GM12892 (cell line): ENCODE data around the gene SCGB1D1.

Experiments
- POLR2A ChIP-seq: IDR thresholded peaks from 2 replicates; pipeline ENCODE4 v1.6.1; 2011; ENCODE audit warnings: low read depth, low read length, control low read depth
- TAF1 ChIP-seq: IDR thresholded peaks from 2 replicates; pipeline ENCODE4 v1.6.1; 2011; ENCODE audit warnings: low read depth, mild to moderate bottlenecking, control low read depth, low read length, borderline replicate concordance

DNA sequence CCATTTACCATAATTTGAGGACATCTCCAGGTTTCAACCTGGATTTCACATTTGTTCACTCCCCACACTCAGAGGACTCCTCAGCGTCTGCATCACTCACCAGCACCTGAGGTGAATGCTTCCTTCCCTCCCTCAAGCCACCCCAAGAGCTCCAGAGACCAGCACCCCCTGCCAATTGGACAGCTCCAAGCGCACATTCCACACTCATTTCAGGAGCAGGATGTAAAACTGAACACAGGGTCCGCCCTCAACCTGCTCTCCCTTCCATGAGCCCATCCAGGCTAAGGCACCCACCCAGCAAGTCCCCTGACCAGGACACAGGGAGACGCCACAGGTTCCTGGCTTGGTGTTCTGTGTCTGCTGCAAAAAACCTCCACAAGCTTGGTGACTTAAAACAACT is 3.9 kb downstream of the SCGB1D1 start:
- TF ChIP-seq POLR2A (no peak), TAF1 (no peak)
